ENCODE results near the gene VPS13D.
A peak's percentile ranks its signal among the peaks of the same experiment; 100 is the strongest.
"Not testable (repeated sequence)": the region's sequence is repeated elsewhere in the genome, so short reads cannot be mapped to it uniquely, and the experiment has no call there.

DNA sequence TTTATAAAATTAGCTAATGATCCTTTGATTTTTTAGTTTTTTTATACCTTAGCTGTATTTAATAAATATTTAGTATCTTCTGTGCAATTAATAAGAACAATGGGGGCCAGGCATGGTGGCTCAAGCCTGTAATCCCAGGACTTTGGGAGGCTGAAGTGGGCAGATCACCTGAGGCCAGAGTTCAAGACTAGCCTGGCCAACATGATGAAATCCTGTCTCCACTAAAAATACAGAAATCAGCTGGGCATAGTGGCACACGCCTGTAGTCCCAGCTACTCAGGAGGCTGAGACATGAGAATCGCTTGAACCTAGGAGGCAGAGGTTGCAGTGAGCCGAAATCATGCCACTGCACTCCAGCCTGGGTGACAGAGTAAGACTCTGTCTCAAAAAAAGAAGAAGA, 241.1 kb downstream of the VPS13D start:
- TF ChIP-seq RAD21 (IDR thresholded peaks at IDR 0.05) = peak in 1 of 2 donors; percentile 14
- TF ChIP-seq, protein P1, sequence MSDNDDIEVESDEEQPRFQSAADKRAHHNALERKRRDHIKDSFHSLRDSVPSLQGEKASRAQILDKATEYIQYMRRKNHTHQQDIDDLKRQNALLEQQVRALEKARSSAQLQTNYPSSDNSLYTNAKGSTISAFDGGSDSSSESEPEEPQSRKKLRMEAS (IDR thresholded peaks at IDR 0.05) = not testable (repeated sequence)

Measured in liver (tissue), 2 donors.